Measurements from ENCODE around the gene UNC5C. TPM values are rescaled to one million over a fixed set of nuclear protein-coding genes. Genes with fewer than 3 reads are reported as not detected.

Gene UNC5C
- polyA plus RNA-seq, 1 of the 3 experiments (the other 2 are of a cell fraction) = 3.3 TPM

GRCh38 chr4:95129821-95130311 lies 418.9 kb downstream of the UNC5C start (continued):
- TF ChIP-seq, protein P1, sequence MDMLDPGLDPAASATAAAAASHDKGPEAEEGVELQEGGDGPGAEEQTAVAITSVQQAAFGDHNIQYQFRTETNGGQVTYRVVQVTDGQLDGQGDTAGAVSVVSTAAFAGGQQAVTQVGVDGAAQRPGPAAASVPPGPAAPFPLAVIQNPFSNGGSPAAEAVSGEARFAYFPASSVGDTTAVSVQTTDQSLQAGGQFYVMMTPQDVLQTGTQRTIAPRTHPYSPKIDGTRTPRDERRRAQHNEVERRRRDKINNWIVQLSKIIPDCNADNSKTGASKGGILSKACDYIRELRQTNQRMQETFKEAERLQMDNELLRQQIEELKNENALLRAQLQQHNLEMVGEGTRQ (IDR thresholded peaks at IDR 0.05; ENCODE audit: borderline replicate concordance, low read depth, low read length) = no peak
- TF ChIP-seq RAD21 (IDR thresholded peaks at IDR 0.05; ENCODE audit: low read length) (no peak), RFX5 (IDR thresholded peaks at IDR 0.05; ENCODE audit: low read length) (no peak), NFIC (IDR thresholded peaks at IDR 0.05; ENCODE audit: borderline replicate concordance) (peak; percentile 97), USF1 (IDR thresholded peaks at IDR 0.05; ENCODE audit: borderline replicate concordance, low read depth) (no peak), JUND (IDR thresholded peaks at IDR 0.05) (peak; percentile 77), SIN3A (IDR thresholded peaks at IDR 0.05; ENCODE audit: borderline replicate concordance, low read depth, low read length) (no peak), FOXJ3 (CRISPR knock-in tag; IDR thresholded peaks at IDR 0.05) (no peak), GABPA (IDR thresholded peaks at IDR 0.05; ENCODE audit: low read depth) (no peak), GATA2 (CRISPR knock-in tag; IDR thresholded peaks at IDR 0.05) (no peak), FOSL2 (IDR thresholded peaks at IDR 0.05; ENCODE audit: borderline replicate concordance, low read depth) (peak; percentile 79; the same call in 1 of the 2 replicates)

DNA sequence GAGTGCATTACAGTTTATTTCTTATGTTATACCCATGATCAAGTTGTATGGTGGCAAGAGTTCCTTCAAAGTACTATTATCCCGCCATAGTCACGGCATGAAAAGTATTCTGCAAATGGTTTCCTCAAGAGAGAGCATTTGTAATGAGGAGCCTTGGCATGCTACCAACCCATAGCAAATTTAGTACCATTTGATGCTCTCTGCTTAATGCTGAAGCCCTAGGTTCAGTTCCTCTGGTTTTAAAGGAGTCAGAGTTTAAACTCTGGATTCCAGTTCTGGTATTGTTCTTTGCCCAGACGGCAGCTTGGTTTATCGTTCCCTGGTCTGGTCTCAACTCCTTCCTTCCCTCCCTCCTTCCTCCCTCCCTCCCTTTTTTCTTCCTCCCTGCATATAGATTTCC lies 419.7 kb downstream of the UNC5C start:
- no peak for TF ChIP-seq EZH2phosphoT487 (IDR thresholded peaks at IDR 0.05; ENCODE audit: borderline replicate concordance, low read depth)
- TF ChIP-seq REST (IDR thresholded peaks at IDR 0.05; ENCODE audit: low read depth, low read length) = no peak
- no peak for TF ChIP-seq TEAD4 (IDR thresholded peaks at IDR 0.05; ENCODE audit: borderline replicate concordance, insufficient read depth)
- TF ChIP-seq MAX (IDR thresholded peaks at IDR 0.05; ENCODE audit: low read depth) = no peak
- no peak for TF ChIP-seq SIN3A (IDR thresholded peaks at IDR 0.05; ENCODE audit: borderline replicate concordance, low read depth, low read length)
- no peak for TF ChIP-seq EP300 (IDR thresholded peaks at IDR 0.05; ENCODE audit: borderline replicate concordance in 1 of 2, low read depth in 1 of 2, low read length in 1 of 2)
- TF ChIP-seq ELF1 (IDR thresholded peaks at IDR 0.05) = no peak
- TF ChIP-seq RCOR1 (IDR thresholded peaks at IDR 0.05; ENCODE audit: low read length) = no peak
- TF ChIP-seq, protein P2, sequence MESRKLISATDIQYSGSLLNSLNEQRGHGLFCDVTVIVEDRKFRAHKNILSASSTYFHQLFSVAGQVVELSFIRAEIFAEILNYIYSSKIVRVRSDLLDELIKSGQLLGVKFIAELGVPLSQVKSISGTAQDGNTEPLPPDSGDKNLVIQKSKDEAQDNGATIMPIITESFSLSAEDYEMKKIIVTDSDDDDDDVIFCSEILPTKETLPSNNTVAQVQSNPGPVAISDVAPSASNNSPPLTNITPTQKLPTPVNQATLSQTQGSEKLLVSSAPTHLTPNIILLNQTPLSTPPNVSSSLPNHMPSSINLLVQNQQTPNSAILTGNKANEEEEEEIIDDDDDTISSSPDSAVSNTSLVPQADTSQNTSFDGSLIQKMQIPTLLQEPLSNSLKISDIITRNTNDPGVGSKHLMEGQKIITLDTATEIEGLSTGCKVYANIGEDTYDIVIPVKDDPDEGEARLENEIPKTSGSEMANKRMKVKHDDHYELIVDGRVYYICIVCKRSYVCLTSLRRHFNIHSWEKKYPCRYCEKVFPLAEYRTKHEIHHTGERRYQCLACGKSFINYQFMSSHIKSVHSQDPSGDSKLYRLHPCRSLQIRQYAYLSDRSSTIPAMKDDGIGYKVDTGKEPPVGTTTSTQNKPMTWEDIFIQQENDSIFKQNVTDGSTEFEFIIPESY (IDR thresholded peaks at IDR 0.05; ENCODE audit: borderline replicate concordance, low read depth) = no peak
- TF ChIP-seq FOSL2 (IDR thresholded peaks at IDR 0.05; ENCODE audit: borderline replicate concordance, low read depth) = no peak
- no peak for TF ChIP-seq FOXM1 (IDR thresholded peaks at IDR 0.05; ENCODE audit: low read depth)
- TF ChIP-seq YY1 (IDR thresholded peaks at IDR 0.05; ENCODE audit: low read depth) = no peak
- TF ChIP-seq TAF1 (IDR thresholded peaks at IDR 0.05; ENCODE audit: borderline replicate concordance, low read depth, low read length) = no peak
- TF ChIP-seq GATA2 (CRISPR knock-in tag; IDR thresholded peaks at IDR 0.05) = no peak
- TF ChIP-seq MXI1 (IDR thresholded peaks at IDR 0.05; ENCODE audit: low read depth, low read length) = no peak
- no peak for TF ChIP-seq RAD21 (IDR thresholded peaks at IDR 0.05; ENCODE audit: low read length)
- no peak for TF ChIP-seq RFX5 (IDR thresholded peaks at IDR 0.05; ENCODE audit: low read length)
- no peak for TF ChIP-seq MEF2A (IDR thresholded peaks at IDR 0.05; ENCODE audit: borderline replicate concordance, low read depth)
- no peak for TF ChIP-seq FOXJ3 (CRISPR knock-in tag; IDR thresholded peaks at IDR 0.05)
- Histone ChIP-seq H3F3A (replicated peaks; ENCODE audit: insufficient read depth) (peaks cover 12% of the 10 kb centered on the region), H3K9me3 (no peaks in the 10 kb centered on the region), H3K27ac (ENCODE audit: low read depth in 2 of 2, low read length in 1 of 2) (0 out of 4 replicates have a peak overlapping the region, but pooled peaks of 1 of the 2 experiments have one; percentile 83), H3K79me2 (ENCODE audit: insufficient read depth) (no peaks in the 10 kb centered on the region), H3K4me1 (ENCODE audit: control insufficient read depth in 1 of 2, insufficient read depth in 2 of 2, low read depth in 1 of 2, low read length in 1 of 2) (peaks cover 0 to 5% of the 10 kb centered on the region in 2 experiments; a peak in 3 of 4 replicates), H3K36me3 (replicated peaks in 1 of 2; ENCODE audit: control insufficient read depth in 1 of 2, insufficient read depth in 2 of 2, low read length in 1 of 2) (no peaks in the 10 kb centered on the region), H3K9me2 (no peaks in the 10 kb centered on the region), H4K20me1 (ENCODE audit: insufficient read depth) (no peaks in the 10 kb centered on the region), H3K27me3 (ENCODE audit: insufficient read depth) (no peaks in the 10 kb centered on the region), H3K9ac (no peak overlapping the region), H3K4me3 (ENCODE audit: low read depth in 2 of 2, low read length in 1 of 2) (no peak overlapping the region), H3K4me2 (no peak overlapping the region), H2AFZ (ENCODE audit: low read depth) (no peak overlapping the region)
- no peak for DNase-seq
- ChIA-PET CTCF (interaction anchor here (1.0 kb wide), 1 partner anchor 11 kb away, joined by 3 read pairs; no protein-coding TSS in a partner anchor), POLR2A (no interaction called here)
- WGBS (ENCODE audit: low lambda C conversion rate) = 78% methylated on average over 4 of the region's 4 CpGs
